ENCODE data around the gene DOCK6.
"Not testable (repeated sequence)": the region's sequence is repeated elsewhere in the genome, so short reads cannot be mapped to it uniquely, and the experiment has no call there.

Gene DOCK6

DNA sequence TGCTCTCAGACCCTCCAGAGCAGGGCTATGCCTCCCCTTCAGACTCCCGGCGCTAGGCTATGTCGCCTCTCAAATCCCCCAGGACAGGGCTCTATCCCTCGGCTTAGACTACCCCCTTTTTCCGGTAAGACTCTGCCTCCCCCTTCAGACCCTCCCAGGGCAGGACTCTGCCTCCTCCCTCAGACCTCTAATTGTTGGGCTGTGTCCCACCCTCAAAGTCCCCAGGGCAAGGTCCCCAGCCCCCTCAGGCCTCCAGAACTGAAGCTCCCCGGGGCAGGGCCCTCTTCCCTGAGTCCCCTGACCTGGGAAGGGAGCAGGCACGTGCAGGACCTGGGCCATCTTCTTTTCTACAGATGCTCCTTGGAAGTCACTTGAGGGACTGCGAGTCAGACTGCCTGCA is 68.2 kb downstream of the DOCK6 start:
- DNase-seq, result no peak

DNA sequence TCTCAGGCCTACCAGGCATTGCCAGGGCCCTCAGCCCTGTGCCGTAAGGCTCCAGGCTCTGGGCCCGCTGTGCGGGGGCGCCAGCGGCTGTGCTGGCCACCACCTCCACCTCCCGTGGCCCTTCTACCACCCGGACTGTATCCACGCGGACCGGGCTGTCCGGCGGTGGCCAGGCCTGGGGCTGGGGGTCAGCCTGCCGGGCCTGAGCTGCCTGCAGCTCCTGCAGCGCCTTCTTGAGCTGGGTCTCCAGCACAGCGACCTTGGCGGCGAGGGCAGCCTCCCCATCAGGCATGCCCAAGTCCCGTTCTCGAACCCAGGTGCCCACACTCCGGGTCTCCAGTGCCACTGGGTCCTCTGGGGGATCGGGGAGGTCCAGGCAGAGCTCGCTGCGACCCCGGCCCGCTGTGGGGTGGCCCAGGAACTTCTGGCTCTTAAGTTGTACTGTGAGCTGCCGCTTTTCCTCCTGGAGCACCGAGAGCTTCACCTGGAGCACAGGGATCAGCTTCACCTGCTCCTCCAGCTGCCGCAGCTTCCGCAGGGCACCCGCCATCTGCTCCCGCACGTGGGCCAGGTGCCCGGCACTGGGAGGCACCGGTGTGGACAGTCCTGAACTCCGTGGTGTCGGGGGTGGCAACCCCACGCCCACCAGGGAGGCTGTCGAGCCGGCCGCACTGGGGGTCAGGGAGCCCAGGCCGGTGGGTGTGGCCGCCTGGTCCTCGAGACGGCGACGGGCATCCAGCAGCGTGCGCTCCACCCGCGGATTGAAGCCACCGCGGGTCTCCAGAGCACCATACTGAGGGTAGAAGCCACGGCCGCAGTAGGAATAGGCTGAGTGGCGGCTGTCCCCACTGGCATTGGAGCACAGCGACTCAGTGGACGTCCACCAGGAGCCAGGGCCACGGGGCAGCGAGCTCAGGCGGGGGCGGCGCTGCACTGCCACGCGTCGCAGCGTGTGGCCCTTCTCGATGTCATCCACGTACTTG is 69.1 kb downstream of the DOCK6 start:
- no peak for DNase-seq

DNA sequence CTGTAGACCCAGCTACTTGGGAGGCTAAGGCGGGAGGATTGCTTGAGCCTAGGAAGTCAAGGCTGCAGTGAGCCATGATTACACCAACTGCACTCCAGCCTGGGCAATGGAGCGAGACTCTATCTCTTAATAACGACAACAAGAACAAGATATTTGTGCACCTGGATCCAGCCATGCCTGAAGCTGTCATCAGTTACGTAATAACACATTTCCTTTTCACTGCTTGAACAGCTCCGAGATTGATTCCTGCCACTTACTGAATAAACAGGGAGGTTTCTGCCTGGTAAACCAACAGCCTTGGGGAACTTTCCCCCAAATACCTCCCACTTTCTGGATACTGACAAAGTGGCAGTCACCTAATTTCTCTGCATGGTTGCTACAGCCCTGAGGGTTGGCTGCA is 70.4 kb downstream of the DOCK6 start:
- DNase-seq, result no peak

DNA sequence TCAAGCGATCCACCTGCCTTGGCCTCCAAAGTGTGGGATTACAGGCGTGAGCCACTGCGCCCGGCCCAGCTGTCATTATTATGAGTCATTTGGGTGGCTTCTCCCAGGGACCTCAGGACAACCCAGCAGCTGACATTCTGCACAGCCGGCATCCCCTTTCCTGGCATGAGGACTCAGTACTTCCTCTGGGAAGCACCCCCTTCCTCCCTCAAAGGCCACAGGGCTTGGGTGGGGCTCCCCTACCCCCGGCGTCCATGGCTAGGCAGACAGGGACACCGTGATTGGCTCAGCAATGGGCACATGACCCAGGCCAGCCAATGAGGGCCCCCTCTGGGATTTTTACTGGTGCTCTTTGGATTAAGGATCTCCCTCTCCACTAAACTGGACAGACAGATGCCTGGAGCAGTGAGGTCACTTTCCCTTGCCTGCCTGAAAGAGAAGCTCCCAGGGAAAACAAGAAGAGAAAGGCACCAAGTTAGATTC is 71.0 kb downstream of the DOCK6 start:
- no peak for DNase-seq

DNA sequence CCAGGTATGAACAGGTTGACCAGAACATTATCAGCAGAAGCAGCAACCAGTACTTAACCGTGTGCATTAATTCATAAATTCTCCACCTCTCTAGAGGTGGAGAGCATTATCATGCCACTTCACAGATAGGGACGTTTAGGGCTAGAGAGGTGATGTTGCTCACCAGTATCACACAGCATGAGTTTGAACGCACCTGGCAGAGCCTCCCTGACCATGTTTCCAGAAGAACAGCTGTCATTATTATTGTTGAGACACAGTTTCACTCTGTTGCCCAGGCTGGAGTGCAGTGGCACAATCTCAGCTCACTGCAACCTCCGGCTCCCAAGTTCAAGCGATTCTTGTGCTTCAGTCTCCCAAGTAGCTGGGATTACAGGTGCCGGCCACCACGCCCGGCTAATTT is 71.8 kb downstream of the DOCK6 start:
- no peak for DNase-seq

DNA sequence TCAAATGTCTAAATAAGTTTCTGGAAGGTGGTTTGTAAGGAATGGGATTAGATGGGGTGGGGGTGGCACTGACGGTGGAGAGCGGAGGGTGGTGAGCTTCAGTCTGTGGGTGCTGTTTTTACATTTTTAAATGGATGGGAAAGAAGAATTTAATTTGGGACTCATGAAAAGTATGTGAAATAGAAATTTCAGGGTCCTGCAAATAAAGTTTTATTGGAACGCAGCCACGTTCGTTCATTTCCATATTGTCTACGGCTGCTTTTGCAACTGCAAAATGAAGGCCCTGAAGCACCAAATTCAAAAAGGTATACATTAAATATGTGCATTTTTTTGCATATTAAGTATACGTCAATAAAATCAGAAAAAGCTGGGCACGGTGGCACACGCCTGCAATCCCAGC is 74.9 kb downstream of the DOCK6 start:
- DNase-seq, result no peak

DNA sequence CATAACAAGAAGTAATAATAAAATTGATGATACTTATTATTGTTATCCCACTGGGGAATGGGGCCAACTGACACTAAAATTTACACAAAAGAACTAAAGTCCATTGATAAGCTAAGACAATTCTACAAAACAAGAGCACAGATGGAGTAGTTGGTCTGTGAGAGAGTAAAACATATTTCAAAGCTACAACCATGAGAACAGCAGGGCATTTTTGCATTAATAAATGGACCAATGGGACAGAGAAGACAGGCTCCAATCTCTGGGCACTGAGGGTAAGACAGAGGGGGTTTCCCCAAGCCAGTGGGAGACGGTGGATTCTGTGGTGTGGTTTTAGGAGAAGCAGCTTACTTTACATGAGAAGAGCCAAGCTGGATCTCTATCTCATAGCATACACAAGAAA is 79.3 kb downstream of the DOCK6 start:
- DNase-seq, result no peak

DNA sequence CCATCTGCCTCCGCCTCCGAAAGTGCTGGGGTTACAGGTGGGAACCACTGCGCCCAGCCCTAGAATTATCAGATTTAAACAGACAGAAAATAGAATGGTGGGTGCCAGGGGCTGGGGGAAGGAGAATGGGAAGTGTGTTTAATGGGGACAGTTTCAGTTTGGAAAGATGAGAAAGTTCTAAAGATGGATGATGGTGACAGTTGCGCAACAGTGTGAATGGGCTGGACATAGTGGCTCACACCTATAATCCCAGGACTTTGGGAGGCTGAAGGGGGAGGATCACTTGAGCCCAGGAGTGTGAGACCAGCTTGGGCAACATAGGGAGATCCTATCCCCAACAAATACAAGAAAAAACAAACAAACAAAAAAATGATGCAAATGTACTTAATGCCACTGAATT is 80.8 kb downstream of the DOCK6 start:
- no peak for DNase-seq

DNA sequence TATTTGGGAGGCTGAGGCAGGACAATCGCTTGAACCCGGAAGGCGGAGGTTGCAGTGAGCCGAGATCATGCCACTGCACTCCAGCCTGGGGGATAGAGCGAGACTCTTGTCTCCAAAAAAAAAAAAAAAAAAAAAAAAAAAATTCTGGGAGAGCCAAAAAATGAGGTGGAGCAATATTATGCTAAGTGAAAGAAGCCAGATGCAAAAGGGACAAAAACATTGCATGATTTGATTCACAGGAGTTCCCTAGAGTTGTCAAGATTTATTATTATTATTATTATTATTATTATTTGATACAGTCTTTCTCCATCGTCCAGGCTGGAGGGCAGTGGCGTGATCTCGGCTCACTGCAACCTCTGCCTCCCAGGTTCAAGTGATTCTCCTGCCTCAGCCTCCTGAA is 81.3 kb downstream of the DOCK6 start:
- DNase-seq, result not testable (repeated sequence)

DNA sequence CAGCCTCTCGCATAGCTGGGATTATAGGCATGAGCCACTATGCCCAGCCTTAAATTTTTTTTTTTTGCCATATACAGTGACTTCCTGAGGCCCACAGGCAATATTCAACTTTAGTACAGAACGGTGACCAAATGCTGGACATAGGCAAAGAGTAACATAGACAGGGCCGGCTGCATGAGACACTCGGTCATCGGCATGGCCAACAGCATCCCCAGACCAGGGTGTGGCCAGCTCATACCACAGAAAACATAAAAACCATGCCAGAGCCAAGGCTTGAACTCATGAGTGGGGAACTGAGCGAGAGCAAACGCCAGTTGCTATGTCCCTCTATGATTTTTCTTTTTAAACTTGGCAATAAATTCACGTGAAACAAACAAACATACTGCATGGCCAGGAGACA is 82.0 kb downstream of the DOCK6 start:
- no peak for DNase-seq

DNA sequence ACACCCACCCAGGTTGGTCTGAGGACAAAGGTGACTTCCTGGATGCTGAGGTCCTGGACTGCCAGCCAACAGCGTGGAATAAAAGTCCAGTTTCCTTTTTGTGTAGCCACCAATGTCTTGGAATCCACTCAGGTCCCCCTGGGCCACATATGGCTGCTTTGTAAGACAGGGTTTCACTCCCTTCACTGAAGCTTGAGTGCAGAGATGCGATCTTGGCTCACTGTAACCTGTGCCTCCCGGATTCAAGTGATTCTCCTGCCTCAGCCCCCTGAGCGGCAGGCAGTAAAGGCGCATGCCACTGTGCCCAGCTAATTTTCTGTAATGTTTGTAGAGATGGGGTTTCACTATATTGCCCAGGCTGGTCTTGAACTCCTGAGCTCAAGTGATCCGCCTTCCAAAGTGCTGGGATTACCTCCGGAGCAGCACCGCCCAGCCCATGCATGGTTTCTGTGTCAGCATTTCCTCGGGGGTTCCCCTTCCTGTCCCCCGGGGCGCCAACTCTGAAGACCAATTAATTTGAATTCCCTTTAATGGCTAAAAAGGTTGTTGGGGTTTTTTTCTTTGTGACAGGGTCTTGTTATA is 82.5 kb downstream of the DOCK6 start:
- no peak for DNase-seq

DNA sequence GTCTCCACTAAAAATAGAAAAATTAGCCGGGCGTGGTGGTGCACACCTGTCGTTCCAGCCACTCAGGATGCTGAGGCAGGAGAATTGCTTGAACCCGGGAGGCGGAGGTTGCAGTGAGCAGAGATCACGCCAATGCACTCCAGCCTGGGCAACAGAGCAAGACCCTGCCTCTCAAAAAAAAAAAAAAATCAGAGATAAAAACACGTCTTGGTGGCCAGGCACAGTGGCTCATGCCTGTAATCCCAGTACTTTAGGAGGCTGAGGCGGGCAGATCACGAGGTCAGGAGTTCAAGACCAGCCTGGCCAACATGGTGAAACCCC is 83.2 kb downstream of the DOCK6 start:
- not testable (repeated sequence) for DNase-seq

DNA sequence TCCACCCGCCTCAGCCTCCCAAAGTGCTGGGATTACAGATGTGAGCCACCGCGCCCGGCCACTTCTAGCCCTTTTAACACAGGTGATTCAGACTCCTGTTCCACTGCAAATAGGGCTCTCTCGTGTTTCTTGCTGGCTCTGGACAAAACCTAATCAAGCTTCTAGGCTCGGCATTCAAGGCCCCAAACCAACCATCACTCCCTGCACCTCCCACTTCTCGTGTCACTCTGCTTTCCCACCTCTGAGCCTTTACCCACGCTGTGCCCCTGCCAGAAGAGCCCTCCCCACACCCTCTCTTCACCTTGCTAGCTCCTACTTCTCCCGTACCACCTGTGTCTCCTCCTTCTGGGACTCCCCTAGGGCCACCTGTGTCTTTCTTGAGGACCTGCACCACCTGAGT is 84.7 kb downstream of the DOCK6 start:
- no peak for DNase-seq

DNA sequence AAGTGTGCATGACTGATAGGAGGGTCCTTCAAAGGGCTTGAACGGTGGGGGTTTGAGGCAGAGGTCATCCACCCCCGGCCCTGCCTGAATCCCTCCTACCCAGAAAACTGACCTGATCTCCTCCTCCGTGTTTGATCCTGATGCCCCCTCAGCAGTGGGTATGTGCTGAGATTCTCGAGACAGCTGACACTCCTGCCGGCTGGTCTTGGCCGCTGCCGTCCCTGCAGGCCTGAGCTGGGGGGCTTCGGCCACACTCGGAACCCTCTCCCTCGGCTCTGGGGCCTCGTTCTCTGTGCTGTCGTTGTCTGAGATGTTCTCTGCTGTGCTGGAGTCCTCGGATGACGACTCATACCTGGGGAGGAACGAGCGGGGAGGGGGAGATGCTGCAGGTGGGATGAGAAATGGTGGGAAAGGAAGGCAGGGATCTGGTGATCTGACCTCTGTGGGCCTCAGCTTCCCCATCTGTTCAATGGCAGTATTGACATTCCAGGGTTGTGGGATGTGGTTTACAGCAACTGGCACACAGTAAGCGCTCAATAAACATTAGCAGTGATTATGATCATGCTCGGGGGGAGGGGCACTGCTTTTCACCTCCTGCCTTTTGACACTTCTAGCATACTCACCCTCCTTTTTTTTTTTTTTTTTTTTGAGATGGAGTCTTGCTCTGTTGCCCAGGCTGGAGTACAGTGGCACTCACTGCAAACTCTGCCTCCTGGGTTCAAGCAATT is 85.7 kb downstream of the DOCK6 start:
- DNase-seq, result no peak

DNA sequence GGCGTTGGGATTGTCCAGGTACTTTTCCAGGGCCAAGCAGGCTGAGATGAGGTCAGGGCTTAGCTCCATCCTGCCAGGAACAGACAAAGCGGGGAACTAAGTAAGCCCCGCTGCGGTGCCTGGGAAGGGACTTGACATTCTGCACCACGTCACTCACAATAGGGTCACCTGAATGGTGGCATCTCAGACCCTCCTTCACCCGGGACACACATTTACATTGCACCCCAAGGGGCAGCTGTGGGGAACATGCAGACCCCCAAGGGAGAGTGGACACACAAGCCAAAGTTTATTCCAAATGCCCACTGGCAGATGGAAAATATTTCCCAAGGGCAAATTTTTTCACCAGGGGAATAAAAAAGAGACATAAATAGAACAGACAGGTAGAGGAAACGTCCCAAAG is 86.4 kb downstream of the DOCK6 start:
- DNase-seq, result no peak

DNA sequence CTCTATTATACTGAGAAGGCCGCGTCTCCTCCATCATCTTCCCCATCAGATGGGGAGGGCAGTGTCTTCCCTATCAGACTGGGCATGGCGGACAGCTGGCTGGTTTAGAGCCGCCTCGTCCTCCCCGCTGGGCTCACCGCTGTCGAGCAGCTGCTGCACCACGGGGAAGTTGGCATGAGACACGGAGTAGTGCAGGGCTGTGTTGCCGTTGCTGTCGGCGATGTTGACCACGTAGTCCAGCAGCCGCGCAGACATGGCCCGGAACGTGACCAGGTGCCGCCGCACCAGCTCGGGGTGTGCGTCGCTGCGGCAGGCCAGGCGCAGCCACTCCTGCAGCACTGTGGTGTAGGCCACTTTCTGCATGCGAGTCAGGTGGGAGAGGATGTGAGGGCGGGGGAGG is 88.0 kb downstream of the DOCK6 start:
- DNase-seq, result no peak

DNA sequence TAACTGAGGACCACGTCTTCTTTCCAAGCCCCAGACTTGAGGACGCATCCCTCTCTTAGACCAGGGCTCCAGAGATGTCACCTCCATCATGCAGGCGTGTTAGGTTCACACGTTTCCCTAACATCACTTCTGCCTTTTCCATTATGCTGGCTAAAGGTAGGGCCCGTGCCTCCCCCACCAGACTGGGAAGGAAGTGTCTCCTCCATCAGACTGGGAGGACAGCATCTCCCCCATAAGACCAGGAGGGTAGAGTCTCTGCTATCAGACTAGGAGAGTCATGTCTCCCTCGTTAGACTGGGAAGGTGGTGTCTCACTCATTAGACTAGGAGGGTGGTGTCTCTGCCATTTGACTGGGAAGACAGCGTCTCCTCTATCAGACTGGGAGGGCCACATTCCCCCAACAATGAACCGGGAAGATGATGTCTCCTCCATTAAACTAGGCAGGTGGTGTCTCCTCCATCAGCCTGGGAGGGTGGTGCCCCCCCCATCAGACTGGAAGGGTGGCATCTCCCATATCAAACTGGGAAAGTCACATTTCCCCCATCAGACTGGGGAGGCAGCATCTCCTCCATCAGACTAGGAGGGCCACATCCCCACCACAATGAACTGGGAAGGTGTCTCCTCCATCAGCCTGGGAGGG is 88.7 kb downstream of the DOCK6 start:
- no peak for DNase-seq

DNA sequence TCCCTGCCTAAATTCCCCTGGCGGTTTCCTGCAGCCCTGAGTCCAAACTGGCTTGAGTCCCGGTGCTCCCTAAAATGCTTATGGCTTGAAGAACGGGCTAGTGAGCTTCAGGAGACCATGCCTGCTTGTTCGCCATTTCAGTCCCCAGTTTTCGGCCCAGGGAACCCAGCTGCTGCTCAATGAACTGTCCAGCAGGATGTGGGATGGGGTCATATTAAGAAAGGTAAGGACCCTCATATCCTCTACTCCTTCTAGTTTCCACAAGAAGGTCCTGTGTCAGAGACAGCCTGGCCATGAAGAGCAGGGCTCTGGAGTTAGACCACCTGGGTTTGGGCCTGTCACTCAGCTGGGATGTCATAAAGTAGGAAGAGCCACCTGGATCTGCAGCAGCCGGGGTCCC is 89.7 kb downstream of the DOCK6 start:
- DNase-seq, result no peak

DNA sequence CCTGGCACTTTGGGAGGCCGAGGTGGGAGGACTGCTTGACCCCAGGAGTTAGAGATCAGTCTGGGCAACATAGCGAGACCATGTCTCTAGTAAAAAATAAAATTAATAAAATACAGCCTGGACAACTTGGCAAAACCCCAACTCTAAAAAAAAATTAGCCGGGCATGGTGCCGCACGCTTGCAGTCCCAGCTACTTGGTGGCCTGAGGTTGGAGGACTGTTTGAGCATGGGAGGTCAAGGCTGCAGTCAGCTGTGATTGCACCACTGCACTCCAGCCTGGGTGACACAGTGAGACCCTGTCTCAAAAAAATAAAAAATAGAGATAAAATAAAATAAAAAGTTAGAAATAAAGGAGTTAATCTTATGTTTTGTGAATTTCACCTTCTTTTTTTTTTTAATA is 91.2 kb downstream of the DOCK6 start:
- no peak for DNase-seq

DNA sequence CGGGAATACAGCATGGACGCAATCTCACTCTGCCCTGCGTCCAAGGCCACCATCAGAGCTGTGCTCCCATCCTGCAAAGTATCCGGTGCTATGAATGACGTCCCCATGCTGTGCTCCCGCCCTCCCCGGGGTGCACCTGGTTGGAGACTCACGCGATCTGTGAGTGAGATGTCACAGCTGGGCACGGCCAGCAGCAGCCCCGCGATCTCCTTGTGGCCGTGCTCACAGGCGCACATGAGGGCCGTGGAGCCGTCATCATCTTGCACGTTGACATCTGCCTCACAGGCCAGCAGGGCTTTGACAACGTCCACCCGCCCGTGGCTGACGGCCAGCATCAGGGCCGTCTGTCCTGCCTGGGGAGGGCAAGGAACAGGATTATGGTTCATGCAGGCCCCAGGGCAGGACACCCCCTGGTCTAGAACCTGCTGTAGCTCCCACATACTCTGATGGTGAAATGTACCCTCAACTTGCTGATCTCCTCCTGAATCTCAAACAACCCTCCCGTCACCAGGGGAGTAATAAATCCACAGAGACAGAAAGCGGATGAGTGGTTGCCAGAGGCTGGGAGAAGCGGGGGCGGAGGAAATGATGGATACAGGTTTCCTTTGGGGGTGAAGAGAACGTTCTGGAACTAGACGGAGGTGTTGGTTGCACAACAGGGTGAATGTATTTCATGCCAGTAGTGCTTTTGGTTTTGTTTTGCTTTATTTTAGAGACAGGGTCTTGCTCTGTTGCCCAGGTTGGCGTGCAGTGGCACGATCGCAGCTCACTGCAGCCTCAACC is 92.2 kb downstream of the DOCK6 start:
- no peak for DNase-seq

DNA sequence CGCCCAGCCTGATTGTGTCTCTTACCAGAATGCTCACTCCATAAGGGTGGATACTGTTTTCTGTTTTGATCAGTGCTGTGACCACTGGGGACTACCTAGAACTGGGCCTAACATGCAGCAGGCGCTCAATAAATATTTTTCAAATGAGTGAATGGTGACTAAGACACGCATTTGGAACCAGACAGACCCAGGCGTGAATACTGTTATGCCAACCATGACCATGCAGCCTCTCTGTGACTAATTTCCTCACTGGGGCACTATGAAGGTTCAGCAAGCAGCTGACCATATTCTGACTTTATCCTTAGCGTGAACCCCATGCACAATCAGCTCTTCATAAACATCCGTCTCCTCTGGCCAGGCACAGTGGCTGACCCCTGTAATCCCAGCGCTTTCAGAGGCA is 93.8 kb downstream of the DOCK6 start:
- peak; percentile 99 for DNase-seq

DNA sequence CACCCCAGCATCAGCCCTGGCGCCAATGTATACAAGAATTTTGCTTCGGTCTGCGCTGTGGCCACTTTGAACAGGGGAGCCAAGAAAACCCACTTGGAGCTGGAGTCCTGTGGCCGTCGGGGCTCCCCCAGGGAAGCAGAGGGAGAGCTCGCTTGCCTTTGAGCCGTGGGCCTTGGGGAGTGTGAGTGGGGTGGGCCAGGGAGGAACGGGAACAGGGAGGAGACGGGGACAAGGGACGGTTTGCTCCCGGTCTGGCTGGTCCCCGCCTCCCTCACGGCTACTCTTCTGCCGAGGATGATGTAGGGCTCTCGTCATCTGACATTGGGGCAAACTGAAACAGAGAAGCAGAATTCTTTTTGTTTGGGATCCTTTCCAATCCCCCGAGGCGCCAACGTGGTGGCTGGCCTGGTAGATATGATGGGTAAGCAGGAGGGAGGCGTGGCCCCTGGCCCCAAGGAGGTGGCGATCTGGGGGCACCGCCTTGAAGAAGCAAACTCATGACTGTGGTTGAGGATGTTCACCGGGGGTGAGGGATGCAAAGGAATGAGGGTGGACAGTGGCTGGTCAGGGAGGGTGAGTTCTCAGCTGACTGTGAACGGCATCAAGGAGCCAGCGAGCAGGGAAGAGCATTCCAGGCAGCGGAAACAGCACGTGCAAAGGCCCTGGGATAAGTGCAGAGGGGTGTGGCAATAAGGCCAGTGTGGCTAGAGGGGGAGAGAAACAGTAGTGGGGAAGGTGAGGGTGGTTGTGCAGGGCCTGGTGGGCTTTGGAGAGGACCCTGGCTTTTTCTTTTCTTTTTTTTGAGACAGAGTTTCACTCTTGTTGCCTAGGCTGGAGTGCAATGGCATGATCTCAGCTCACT is 95.8 kb downstream of the DOCK6 start:
- no peak for DNase-seq
